Gastrocnemius medialis (tissue), 4 donors: ENCODE data around the gene IMPG2. TPM values are rescaled to one million over a fixed set of nuclear protein-coding genes. Genes with fewer than 3 reads are reported as not detected.

Experiments used
- ATAC-seq, 2 donors: fragments of 150-250 bp; one replicate each; pipeline ENCODE4 v1.9.1; 2016
- DNase-seq, 2 donors: peaks; one replicate each; pipeline ENCODE4 v3.0.0-alpha.2; 2019
- H3K27ac ChIP-seq, 4 donors: fragments of 200-600 bp; sonication (generic); 1 replicate in 1 of 4; 2 replicates in 3 of 4; pipeline ENCODE4 v1.5.1; 2016 to 2018; ENCODE audit warnings: mild to moderate bottlenecking in 2 of 4, moderate library complexity in 1 of 4
- H3K27me3 ChIP-seq, 3 donors: fragments of 200-600 bp; sonication (generic) in 2 of 3; 1 replicate in 1 of 3; 2 replicates in 2 of 3; pipeline versions ENCODE4 v1.5.1 to v1.6.0; 2016 to 2019; ENCODE audit warnings: mild to moderate bottlenecking in 1 of 3, moderate library complexity in 1 of 3
- H3K36me3 ChIP-seq, 2 donors: fragments of 200-600 bp; sonication (generic) in 1 of 2; one replicate each; pipeline ENCODE4 v1.5.1; 2017 to 2018
- H3K4me1 ChIP-seq, 2 donors: fragments of 200-600 bp; sonication (generic) in 1 of 2; one replicate each; pipeline ENCODE4 v1.5.1; 2016 to 2017; ENCODE audit warnings: mild to moderate bottlenecking in 2 of 2
- H3K4me3 ChIP-seq, 4 donors: fragments of 200-600 bp; sonication (generic) in 3 of 4; 1 replicate in 1 of 4; 2 replicates in 3 of 4; pipeline ENCODE4 v1.5.1; 2016 to 2019; ENCODE audit warnings: mild to moderate bottlenecking in 2 of 4
- H3K9me3 ChIP-seq, 3 donors: fragments of 200-600 bp; sonication (generic) in 2 of 3; 1 replicate in 1 of 3; 2 replicates in 2 of 3; pipeline ENCODE4 v1.5.1; 2016 to 2019
- CTCF ChIP-seq, 5 experiments: fragments of 450-650 bp in 3 of 5; fragments of 200-600 bp in 2 of 5; sonication (generic) in 2 of 5; IDR thresholded peaks in 4 of 5; conservative IDR thresholded peaks in 1 of 5; 1 replicate in 4 of 5; 2 replicates in 1 of 5; pipeline ENCODE4 v1.5.1; 2016 to 2019; ENCODE audit warnings: antibody characterized with exemption in 5 of 5, mild to moderate bottlenecking in 3 of 5, moderate library complexity in 3 of 5
- POLR2A ChIP-seq, 2 donors: fragments of 450-650 bp; IDR thresholded peaks; one replicate each; pipeline ENCODE4 v1.6.1; 2017; ENCODE audit warnings: antibody characterized with exemption in 2 of 2, mild to moderate bottlenecking in 2 of 2, moderate library complexity in 2 of 2
- in situ Hi-C, 4 donors: fragments of 200-750 bp; cut with MboI; loops; one replicate each; pipeline versions ENCODE4 v1.15.0 to v1.8.0; 2017; ENCODE audit warnings: low sequenced_read_pairs in 4 of 4
- intact Hi-C: fragments of 100-400 bp; cut with DNase I; formaldehyde crosslinking; loops from one replicate; pipeline ENCODE4 v1.15.1; 2023; ENCODE audit warnings: low total_unique reads
- total RNA-seq, 4 donors: library from RNA; depleted of rRNA; stranded (reverse); fragments of >200 nt; gene quantifications; one replicate each; pipeline versions ENCODE4 v1.1.0 to v1.2.3, GENCODE V29; 2016

The IMPG2 gene
- total RNA-seq, 4 donors from 2014 or later, result 0.13 to 0.42 (median 0.36) TPM; not detected in 1

GRCh38 chr3:101243285-101244211 is 76.8 kb downstream of the IMPG2 start:
- no peak overlapping the region for H3K4me3 ChIP-seq
- no peaks in the 10 kb centered on the region for H3K36me3 ChIP-seq
- intact Hi-C loops, result no loop called here
- H3K4me1 ChIP-seq, result no peaks in the 10 kb centered on the region
- no peak for DNase-seq
- H3K27ac ChIP-seq, result no peak overlapping the region
- no peaks in the 10 kb centered on the region for H3K9me3 ChIP-seq
- no peaks in the 10 kb centered on the region for H3K27me3 ChIP-seq
- TF ChIP-seq CTCF (IDR thresholded peaks at IDR 0.05 in 4 of 5, conservative IDR thresholded peaks at IDR 0.05 in 1 of 5) (no peak), POLR2A (IDR thresholded peaks at IDR 0.05) (no peak)
- in situ Hi-C loops, result no loop called here
- ATAC-seq, result peak in 1 of 2 donors; percentile 27

GRCh38 chr3:101240719-101241399 is 79.5 kb downstream of the IMPG2 start:
- no peak overlapping the region for H3K4me3 ChIP-seq
- TF ChIP-seq POLR2A (IDR thresholded peaks at IDR 0.05), result no peak
- TF ChIP-seq CTCF (IDR thresholded peaks at IDR 0.05 in 4 of 5, conservative IDR thresholded peaks at IDR 0.05 in 1 of 5), result no peak
- no peaks in the 10 kb centered on the region for H3K27me3 ChIP-seq
- no peak for DNase-seq
- H3K27ac ChIP-seq, result no peak overlapping the region
- no peaks in the 10 kb centered on the region for H3K9me3 ChIP-seq
- ATAC-seq, result no peak
- in situ Hi-C loops (no loop called here), intact Hi-C loops (no loop called here)
- no peaks in the 10 kb centered on the region for H3K4me1 ChIP-seq
- H3K36me3 ChIP-seq, result no peaks in the 10 kb centered on the region

- H3K9me3 ChIP-seq, result no peaks in the 10 kb centered on the region
- ATAC-seq, result peak; percentile 68 to 70
- DNase-seq, result peak; percentile 15 to 36
- H3K36me3 ChIP-seq, result no peaks in the 10 kb centered on the region
- in situ Hi-C loops (no loop called here), intact Hi-C loops (no loop called here)
- no peak overlapping the region for H3K27ac ChIP-seq
- TF ChIP-seq CTCF (IDR thresholded peaks at IDR 0.05 in 4 of 5, conservative IDR thresholded peaks at IDR 0.05 in 1 of 5) (no peak), POLR2A (IDR thresholded peaks at IDR 0.05) (no peak)
- no peaks in the 10 kb centered on the region for H3K4me1 ChIP-seq
- H3K27me3 ChIP-seq, result no peaks in the 10 kb centered on the region
- no peak overlapping the region for H3K4me3 ChIP-seq
Measured at GRCh38 chr3:101235048-101235447, 85.3 kb downstream of the IMPG2 start.

GRCh38 chr3:101230618-101231017 is 89.8 kb downstream of the IMPG2 start:
- TF ChIP-seq POLR2A (IDR thresholded peaks at IDR 0.05) (no peak), CTCF (IDR thresholded peaks at IDR 0.05 in 4 of 5, conservative IDR thresholded peaks at IDR 0.05 in 1 of 5) (no peak)
- DNase-seq (no peak), ATAC-seq (no peak)
- intact Hi-C loops (no loop called here), in situ Hi-C loops (no loop called here)
- no peak overlapping the region for H3K4me3 ChIP-seq
- H3K4me1 ChIP-seq, result no peaks in the 10 kb centered on the region
- H3K9me3 ChIP-seq, result no peaks in the 10 kb centered on the region
- H3K36me3 ChIP-seq, result no peaks in the 10 kb centered on the region
- no peaks in the 10 kb centered on the region for H3K27me3 ChIP-seq
- H3K27ac ChIP-seq, result no peak overlapping the region
